HG02798 (cell line): ENCODE data around the gene ARHGAP42.
"Not testable (repeated sequence)": the region's sequence is repeated elsewhere in the genome, so short reads cannot be mapped to it uniquely, and the experiment has no call there.

Experiments
- ATAC-seq: cut with Tn5 transposase; IDR thresholded peaks from one replicate; pipeline ENCODE4 v1.9.1; 2021; ENCODE audit warnings: mild to moderate bottlenecking; ENCODE audit not compliant: unreplicated experiment, poor library complexity

The ARHGAP42 gene

GRCh38 chr11:100994966-100995365, 307.9 kb downstream of the ARHGAP42 start:
- no peak for ATAC-seq

GRCh38 chr11:100999756-101000155, 312.7 kb downstream of the ARHGAP42 start:
- no peak for ATAC-seq

GRCh38 chr11:101003468-101003867, 316.4 kb downstream of the ARHGAP42 start:
- peak; percentile 66 for ATAC-seq

DNA sequence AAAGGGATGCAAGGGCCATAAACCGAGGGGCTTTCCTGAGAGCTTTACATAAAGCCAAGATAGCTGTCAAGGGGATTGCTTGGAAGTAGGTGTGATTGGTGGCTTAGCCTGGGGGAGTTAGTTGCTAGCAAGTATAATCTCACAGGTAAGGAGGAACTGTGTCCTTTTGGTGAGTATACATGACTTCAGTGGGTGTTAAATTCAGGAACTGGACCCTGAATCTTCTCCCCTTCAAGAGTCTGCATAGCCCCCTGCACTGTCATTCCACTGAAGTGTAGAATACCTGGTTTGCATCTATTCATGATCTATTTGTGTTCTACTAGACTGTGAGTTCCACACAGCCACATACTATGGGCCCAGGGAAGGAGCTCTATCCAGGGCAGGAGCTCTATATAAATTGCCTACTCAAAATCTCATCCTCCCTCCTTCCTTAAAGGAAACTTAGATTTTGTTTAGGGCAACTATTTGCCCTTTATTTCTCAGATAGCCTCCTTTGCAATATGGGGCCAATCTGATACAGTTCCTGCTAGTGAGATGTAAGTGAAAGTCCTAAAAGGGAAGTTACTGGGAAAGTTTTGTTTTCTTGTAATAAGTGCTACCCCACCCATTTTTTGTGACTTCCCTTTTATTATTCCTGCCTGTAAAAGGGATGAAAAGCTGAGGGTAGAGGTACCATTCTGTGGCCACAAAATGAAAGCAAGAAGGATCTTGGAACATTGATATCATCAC, 322.0 kb downstream of the ARHGAP42 start:
- ATAC-seq, result no peak

DNA sequence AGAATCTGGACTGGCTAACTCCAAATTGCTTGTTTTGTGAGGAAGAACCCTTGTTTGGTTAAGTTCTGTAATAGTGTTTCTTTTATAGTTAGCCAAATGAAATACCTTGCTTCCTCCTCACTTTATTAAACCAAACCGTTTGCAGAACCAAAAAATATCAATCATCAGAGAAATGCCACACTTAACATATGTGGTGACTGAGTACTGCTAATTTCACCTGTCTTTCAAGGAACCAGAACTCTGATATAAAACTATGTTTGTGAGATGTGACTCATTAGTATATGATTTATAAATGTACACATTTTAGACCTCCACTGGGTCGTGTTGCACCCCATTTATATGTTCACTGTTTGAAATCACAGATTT, 322.6 kb downstream of the ARHGAP42 start:
- ATAC-seq, result no peak

GRCh38 chr11:101010899-101011298, 323.8 kb downstream of the ARHGAP42 start:
- ATAC-seq, result no peak

GRCh38 chr11:101011881-101012280, 324.8 kb downstream of the ARHGAP42 start:
- ATAC-seq, result no peak

DNA sequence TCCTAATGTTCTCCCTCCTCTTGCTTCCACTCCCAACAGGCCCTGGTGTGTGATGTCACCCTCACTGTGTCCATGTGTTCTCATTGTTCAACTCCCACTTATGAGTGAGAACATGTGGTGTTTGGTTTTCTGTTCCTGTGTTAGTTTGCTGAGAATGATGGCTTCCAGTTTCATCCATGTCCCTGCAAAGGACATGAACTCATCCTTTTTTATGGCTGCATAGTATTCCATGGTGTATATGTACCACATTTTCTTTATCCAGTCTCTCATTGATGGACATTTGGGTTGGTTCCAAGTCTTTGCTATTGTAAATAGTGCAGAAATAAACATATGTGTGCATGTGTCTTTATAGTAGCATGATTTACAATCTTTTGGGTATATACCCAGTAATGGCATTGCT, 326.6 kb downstream of the ARHGAP42 start:
- not testable (repeated sequence) for ATAC-seq

DNA sequence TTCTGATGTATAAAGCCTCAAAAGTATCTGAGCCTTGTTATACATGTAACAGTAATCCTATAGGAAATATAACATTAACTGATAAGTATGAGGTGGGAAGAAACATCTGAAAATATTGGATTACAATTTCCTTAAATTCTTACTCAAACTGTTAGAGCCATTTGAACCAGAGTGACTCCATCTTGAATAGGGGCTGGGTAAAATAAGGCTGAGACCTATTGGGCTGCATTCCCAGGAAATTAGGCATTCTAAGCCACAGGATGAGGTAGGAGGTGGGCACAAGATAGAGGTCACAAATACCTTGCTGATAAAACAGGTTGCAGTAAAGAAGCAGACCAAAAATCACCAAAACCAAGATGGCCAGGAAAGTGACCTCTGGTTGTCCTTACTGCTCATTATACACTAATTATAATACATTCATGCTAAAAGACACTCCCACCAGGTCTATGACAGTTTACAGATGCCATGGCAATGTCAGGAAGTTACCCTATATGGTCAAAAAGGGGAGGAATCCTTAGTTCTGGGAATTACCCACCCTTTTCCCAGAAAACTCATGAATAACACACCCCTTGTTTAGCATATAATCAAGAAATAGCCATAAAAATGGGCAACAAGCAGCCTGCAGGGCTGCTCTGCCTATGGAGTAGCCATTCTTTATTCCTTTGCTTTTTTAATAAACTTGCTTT, 327.7 kb downstream of the ARHGAP42 start:
- ATAC-seq, result no peak

GRCh38 chr11:101019870-101020269, 332.8 kb downstream of the ARHGAP42 start:
- ATAC-seq, result no peak

- ATAC-seq, result no peak
These were observed 335.2 kb downstream of the ARHGAP42 start for GRCh38 chr11:101022256-101022655.

DNA sequence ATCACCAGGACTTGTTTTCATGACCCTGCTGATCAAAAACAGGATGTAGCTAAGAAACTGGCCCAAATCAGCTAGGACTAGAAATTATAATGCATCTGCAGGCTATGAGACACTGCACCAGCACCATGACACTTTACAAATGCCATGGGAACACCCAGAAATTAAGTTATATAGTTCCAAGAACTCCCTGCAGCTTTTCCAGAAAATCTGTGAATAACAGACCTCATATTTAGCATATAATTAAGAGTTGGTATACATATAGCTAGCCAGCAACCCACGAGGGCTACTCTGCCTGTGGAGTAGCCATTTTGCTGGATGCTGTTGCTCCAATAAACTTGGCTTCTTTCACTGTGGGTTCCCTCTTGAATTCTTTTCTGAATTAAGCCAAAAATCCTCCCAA, 341.6 kb downstream of the ARHGAP42 start:
- ATAC-seq, result no peak

DNA sequence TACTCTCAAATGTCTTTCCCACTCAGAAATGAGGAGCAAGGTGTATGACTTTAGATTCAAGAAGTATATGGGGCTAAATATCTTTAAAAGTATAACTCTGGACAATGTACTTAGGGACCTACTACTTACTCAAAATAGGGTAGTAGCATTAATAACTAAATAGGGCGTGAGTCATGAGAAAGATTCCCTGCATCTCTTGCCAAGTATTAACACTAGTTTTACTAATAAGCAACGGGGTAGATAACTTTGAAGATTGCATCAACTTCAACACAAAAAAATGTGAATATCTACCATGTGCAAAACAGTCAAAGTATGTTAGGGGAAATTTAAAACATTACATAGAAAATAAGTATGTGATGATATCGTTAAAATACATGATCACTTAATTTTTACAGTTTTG, 342.9 kb downstream of the ARHGAP42 start:
- no peak for ATAC-seq

GRCh38 chr11:101030692-101031091, 343.6 kb downstream of the ARHGAP42 start:
- ATAC-seq, result peak; percentile 43

DNA sequence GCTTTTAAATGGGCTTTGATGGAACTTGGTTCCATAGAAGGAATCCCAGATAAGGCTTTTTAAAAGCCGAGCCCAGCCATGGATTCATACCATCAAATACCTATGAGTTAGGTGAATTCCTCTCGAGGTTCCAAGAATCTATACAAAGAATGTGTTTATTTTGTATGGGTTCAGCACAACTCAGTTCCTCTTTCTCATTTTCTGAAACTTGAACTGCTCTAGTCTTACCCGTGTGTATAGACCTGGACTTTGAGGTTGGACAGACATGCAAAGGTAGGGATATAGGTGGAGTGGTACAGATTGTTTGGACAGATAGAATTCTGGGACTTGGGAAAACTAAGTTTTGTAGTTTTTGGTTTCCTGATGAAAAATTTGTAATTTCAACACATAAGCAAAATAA, 344.6 kb downstream of the ARHGAP42 start:
- ATAC-seq, result no peak

GRCh38 chr11:101032991-101033390, 345.9 kb downstream of the ARHGAP42 start:
- ATAC-seq, result no peak

- no peak for ATAC-seq
These were observed 347.0 kb downstream of the ARHGAP42 start for GRCh38 chr11:101034076-101034475.

DNA sequence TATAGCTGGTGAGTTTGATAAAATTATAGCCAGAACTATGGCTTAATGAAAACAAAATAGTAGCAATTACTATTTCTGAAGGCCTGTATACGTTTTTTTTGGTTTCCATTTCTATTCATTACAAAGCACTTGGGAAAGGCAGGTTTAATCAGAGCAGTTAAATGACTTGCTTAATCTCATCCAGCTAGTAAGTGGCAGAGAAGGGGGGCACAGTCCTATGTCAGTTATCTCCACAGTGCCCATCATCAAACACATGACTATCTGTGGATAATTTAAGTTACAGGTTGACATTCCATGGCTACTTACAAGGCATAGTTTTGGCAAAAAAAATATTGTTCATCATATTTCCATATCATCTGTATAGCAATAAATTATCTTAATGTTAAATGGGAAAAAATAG, 348.8 kb downstream of the ARHGAP42 start:
- no peak for ATAC-seq
